ENCODE data around the gene MDH1B.
"Not testable (repeated sequence)": the region's sequence is repeated elsewhere in the genome, so short reads cannot be mapped to it uniquely, and the experiment has no call there.

DNA sequence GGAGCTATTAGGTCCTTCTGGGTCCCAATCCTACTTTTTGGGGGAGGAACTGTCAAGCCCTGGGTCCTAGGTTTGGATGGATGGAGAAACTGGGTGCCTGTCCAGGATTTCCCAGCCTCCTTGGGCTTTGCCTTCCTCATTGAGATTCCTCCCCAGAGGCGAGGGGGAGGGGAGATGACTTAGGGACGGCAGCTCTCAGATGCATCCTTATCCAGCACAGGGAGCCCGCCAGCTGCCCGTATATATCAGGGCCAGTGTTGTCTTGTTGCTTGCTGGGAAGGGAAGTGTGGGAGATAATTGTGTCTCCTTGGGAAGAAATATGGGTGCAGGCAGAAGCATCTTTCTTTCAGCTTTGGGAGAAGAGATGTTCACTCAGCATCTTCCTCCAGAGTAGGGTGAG is 49.9 kb downstream of the MDH1B start:
- TF ChIP-seq, protein P1, sequence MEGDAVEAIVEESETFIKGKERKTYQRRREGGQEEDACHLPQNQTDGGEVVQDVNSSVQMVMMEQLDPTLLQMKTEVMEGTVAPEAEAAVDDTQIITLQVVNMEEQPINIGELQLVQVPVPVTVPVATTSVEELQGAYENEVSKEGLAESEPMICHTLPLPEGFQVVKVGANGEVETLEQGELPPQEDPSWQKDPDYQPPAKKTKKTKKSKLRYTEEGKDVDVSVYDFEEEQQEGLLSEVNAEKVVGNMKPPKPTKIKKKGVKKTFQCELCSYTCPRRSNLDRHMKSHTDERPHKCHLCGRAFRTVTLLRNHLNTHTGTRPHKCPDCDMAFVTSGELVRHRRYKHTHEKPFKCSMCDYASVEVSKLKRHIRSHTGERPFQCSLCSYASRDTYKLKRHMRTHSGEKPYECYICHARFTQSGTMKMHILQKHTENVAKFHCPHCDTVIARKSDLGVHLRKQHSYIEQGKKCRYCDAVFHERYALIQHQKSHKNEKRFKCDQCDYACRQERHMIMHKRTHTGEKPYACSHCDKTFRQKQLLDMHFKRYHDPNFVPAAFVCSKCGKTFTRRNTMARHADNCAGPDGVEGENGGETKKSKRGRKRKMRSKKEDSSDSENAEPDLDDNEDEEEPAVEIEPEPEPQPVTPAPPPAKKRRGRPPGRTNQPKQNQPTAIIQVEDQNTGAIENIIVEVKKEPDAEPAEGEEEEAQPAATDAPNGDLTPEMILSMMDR (conservative IDR thresholded peaks at IDR 0.05 in 1 of 2, IDR thresholded peaks at IDR 0.05 in 1 of 2; ENCODE audit: extremely low read depth in 1 of 2, insufficient read depth in 1 of 2, low read depth in 1 of 2, low read length in 2 of 2), result not testable (repeated sequence)
- not testable (repeated sequence) for TF ChIP-seq EZH2 (IDR thresholded peaks at IDR 0.05; ENCODE audit: borderline replicate concordance, low read length)
